Measurements from ENCODE around the gene SV2B. TPM values are rescaled to one million over a fixed set of nuclear protein-coding genes. Genes with fewer than 3 reads are reported as not detected.

Gene SV2B
- total RNA-seq, 6 donors from 2014 or later: 0.40 to 1.4 (median 0.62) TPM; not detected in 2

DNA sequence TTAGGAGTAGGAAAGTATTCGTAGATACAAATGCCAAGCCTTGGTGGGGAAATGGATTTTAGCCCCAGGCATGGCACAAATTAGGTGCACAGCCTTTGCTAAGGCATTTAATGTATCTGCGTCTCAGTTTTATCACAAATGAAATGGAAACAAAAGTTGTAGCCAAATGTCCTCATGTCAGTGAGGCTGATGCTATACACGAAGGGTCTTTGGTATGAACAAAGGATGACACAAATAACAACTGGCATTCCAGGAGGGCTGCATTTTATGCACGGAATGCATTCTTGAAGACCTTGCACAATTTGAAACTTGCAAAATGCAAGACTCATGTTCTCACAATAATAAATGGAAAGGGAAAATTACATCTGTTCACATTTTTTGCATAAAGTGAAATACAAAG is 181.9 kb downstream of the SV2B start:
- ATAC-seq (ENCODE audit: low FRiP score in 2 of 2): no peak
- DNase-seq: no peak
- no peaks in the 10 kb centered on the region for H3K4me1 ChIP-seq
- H3K9me3 ChIP-seq: no peaks in the 10 kb centered on the region
- no peaks in the 10 kb centered on the region for H3K36me3 ChIP-seq
- WGBS, 2 donors: 80 to 84% methylated on average over 4 of the region's 4 CpGs
- H3K4me3 ChIP-seq: no peak overlapping the region
- no peak overlapping the region for H3K27ac ChIP-seq
- no peaks in the 10 kb centered on the region for H3K27me3 ChIP-seq
- TF ChIP-seq POLR2AphosphoS5 (IDR thresholded peaks at IDR 0.05): no peak
- TF ChIP-seq POLR2A (IDR thresholded peaks at IDR 0.05): no peak
- TF ChIP-seq EP300 (IDR thresholded peaks at IDR 0.05): no peak
- TF ChIP-seq, protein P1, sequence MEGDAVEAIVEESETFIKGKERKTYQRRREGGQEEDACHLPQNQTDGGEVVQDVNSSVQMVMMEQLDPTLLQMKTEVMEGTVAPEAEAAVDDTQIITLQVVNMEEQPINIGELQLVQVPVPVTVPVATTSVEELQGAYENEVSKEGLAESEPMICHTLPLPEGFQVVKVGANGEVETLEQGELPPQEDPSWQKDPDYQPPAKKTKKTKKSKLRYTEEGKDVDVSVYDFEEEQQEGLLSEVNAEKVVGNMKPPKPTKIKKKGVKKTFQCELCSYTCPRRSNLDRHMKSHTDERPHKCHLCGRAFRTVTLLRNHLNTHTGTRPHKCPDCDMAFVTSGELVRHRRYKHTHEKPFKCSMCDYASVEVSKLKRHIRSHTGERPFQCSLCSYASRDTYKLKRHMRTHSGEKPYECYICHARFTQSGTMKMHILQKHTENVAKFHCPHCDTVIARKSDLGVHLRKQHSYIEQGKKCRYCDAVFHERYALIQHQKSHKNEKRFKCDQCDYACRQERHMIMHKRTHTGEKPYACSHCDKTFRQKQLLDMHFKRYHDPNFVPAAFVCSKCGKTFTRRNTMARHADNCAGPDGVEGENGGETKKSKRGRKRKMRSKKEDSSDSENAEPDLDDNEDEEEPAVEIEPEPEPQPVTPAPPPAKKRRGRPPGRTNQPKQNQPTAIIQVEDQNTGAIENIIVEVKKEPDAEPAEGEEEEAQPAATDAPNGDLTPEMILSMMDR (IDR thresholded peaks at IDR 0.05): no peak

- no peaks in the 10 kb centered on the region for H3K27me3 ChIP-seq
- no peaks in the 10 kb centered on the region for H3K4me1 ChIP-seq
- TF ChIP-seq POLR2A (IDR thresholded peaks at IDR 0.05): no peak
- TF ChIP-seq EP300 (IDR thresholded peaks at IDR 0.05): no peak
- TF ChIP-seq, protein P1 (IDR thresholded peaks at IDR 0.05): no peak
- no peak for TF ChIP-seq POLR2AphosphoS5 (IDR thresholded peaks at IDR 0.05)
- ATAC-seq (ENCODE audit: low FRiP score in 2 of 2) (no peak), DNase-seq (no peak)
- 32 to 45% methylated on average over 1 of the region's 1 CpG for WGBS, 2 donors
- no peaks in the 10 kb centered on the region for H3K36me3 ChIP-seq
- no peak overlapping the region for H3K4me3 ChIP-seq
- H3K9me3 ChIP-seq: no peaks in the 10 kb centered on the region
- H3K27ac ChIP-seq: no peak overlapping the region
Observed at GRCh38 chr15:91282486-91282885, 182.4 kb downstream of the SV2B start.

DNA sequence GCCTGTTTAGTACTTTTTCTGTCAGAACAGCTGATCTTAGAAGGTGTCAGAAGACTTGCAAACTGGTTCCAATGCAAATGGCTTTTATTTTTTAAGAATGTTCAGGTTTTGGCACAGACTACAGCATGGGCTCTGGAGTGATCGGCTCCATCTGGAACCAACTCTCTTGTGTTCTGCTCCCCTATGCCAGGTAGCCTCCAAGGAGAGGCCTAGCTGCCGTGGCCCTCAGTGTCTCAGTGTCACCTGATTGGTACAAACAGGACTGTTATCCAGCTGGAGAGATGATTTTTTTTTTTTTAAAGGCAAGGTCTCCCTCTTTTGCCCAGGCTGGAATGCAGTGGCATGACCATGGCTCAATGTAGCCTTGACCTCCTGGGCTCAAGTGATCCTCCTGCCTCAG is 183.1 kb downstream of the SV2B start:
- Histone ChIP-seq H3K27ac (no peak overlapping the region), H3K4me1 (no peaks in the 10 kb centered on the region), H3K9me3 (no peaks in the 10 kb centered on the region), H3K36me3 (no peaks in the 10 kb centered on the region), H3K4me3 (no peak overlapping the region), H3K27me3 (no peaks in the 10 kb centered on the region)
- 90 to 91% methylated on average over 2 of the region's 2 CpGs for WGBS, 2 donors
- DNase-seq (no peak), ATAC-seq (ENCODE audit: low FRiP score in 2 of 2) (no peak)
- TF ChIP-seq, protein P1 (IDR thresholded peaks at IDR 0.05): no peak
- TF ChIP-seq EP300 (IDR thresholded peaks at IDR 0.05) (no peak), POLR2AphosphoS5 (IDR thresholded peaks at IDR 0.05) (no peak), POLR2A (IDR thresholded peaks at IDR 0.05) (no peak)

DNA sequence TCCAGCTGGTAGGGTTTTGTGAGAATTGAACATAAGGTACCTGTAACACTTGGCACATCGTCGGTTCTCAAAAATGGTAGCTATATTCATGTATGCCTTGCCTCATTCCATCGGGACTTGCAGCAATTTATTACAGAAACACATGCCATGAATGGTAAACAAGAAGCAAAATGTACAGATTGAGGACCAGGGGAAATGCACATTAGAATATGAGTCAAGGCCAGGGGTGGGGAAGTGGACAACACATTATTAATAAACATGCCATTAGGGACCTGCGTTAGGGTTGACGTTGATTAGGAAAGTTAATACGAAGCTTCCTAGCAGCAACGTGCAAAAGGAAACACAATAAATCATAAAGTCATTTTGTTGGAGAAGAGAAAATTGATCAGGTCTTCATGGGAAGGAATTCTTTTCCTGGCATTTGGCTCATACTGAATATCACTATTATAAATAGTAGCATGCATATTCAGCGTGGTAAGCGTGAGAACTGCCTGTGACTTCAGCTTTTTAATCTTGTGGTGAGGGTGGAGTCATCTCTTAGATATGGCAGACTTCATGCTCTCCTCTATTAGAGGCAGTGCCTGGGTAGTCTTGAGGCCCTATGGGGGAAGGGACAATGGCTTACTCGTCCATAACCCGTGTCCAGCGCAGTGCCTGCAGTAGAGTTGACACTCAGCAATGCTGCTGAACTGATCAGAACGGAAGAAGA is 184.9 kb downstream of the SV2B start:
- no peaks in the 10 kb centered on the region for H3K36me3 ChIP-seq
- DNase-seq: no peak
- H3K4me3 ChIP-seq: no peak overlapping the region
- no peak overlapping the region for H3K27ac ChIP-seq
- H3K9me3 ChIP-seq: no peaks in the 10 kb centered on the region
- ATAC-seq (ENCODE audit: low FRiP score in 2 of 2): no peak
- no peaks in the 10 kb centered on the region for H3K27me3 ChIP-seq
- TF ChIP-seq EP300 (IDR thresholded peaks at IDR 0.05) (no peak), POLR2AphosphoS5 (IDR thresholded peaks at IDR 0.05) (no peak), POLR2A (IDR thresholded peaks at IDR 0.05) (no peak)
- TF ChIP-seq, protein P1 (IDR thresholded peaks at IDR 0.05): no peak
- WGBS, 2 donors: 77 to 81% methylated on average over 12 to 13 of the region's 13 CpGs
- H3K4me1 ChIP-seq: no peaks in the 10 kb centered on the region

GRCh38 chr15:91289324-91289723 is 189.3 kb downstream of the SV2B start:
- Histone ChIP-seq H3K9me3 (no peaks in the 10 kb centered on the region), H3K27ac (no peak overlapping the region), H3K27me3 (no peaks in the 10 kb centered on the region), H3K4me3 (no peak overlapping the region), H3K36me3 (no peaks in the 10 kb centered on the region), H3K4me1 (no peaks in the 10 kb centered on the region)
- TF ChIP-seq POLR2A (IDR thresholded peaks at IDR 0.05) (no peak), POLR2AphosphoS5 (IDR thresholded peaks at IDR 0.05) (no peak), EP300 (IDR thresholded peaks at IDR 0.05) (no peak)
- TF ChIP-seq, protein P1 (IDR thresholded peaks at IDR 0.05): no peak
- WGBS, 2 donors: 53 to 64% methylated on average over 1 of the region's 1 CpG
- DNase-seq (no peak), ATAC-seq (ENCODE audit: low FRiP score in 2 of 2) (no peak)

Measured in upper lobe of left lung (tissue), 6 donors.